ENCODE data around the gene FOXN3.

- no peak for TF ChIP-seq CHD2 (IDR thresholded peaks at IDR 0.05; ENCODE audit: low read length, partially characterized antibody)
- TF ChIP-seq CTCF (IDR thresholded peaks at IDR 0.05) = no peak
- TF ChIP-seq EZH2phosphoT487 (IDR thresholded peaks at IDR 0.05; ENCODE audit: borderline replicate concordance, low read depth) = no peak
- TF ChIP-seq, protein P1, sequence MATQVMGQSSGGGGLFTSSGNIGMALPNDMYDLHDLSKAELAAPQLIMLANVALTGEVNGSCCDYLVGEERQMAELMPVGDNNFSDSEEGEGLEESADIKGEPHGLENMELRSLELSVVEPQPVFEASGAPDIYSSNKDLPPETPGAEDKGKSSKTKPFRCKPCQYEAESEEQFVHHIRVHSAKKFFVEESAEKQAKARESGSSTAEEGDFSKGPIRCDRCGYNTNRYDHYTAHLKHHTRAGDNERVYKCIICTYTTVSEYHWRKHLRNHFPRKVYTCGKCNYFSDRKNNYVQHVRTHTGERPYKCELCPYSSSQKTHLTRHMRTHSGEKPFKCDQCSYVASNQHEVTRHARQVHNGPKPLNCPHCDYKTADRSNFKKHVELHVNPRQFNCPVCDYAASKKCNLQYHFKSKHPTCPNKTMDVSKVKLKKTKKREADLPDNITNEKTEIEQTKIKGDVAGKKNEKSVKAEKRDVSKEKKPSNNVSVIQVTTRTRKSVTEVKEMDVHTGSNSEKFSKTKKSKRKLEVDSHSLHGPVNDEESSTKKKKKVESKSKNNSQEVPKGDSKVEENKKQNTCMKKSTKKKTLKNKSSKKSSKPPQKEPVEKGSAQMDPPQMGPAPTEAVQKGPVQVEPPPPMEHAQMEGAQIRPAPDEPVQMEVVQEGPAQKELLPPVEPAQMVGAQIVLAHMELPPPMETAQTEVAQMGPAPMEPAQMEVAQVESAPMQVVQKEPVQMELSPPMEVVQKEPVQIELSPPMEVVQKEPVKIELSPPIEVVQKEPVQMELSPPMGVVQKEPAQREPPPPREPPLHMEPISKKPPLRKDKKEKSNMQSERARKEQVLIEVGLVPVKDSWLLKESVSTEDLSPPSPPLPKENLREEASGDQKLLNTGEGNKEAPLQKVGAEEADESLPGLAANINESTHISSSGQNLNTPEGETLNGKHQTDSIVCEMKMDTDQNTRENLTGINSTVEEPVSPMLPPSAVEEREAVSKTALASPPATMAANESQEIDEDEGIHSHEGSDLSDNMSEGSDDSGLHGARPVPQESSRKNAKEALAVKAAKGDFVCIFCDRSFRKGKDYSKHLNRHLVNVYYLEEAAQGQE (IDR thresholded peaks at IDR 0.05; ENCODE audit: low read depth, low read length) = no peak
- no peak for TF ChIP-seq RCOR1 (IDR thresholded peaks at IDR 0.05; ENCODE audit: low read length)
- TF ChIP-seq SMC3 (IDR thresholded peaks at IDR 0.05; ENCODE audit: low read depth, low read length) = no peak
- TF ChIP-seq JUND (IDR thresholded peaks at IDR 0.05) = no peak
- TF ChIP-seq POLR2AphosphoS5 (IDR thresholded peaks at IDR 0.05; ENCODE audit: low read depth, low read length) = no peak
- no peak for TF ChIP-seq MEF2A (IDR thresholded peaks at IDR 0.05; ENCODE audit: borderline replicate concordance, low read depth)
- no peak for TF ChIP-seq FOXM1 (IDR thresholded peaks at IDR 0.05; ENCODE audit: low read depth)
These were observed 34.2 kb upstream of the FOXN3 start for GRCh38 chr14:89451229-89451628.

All from SK-N-SH (cell line).